Measurements from ENCODE around the gene TRAFD1.

Gene TRAFD1, protein sequence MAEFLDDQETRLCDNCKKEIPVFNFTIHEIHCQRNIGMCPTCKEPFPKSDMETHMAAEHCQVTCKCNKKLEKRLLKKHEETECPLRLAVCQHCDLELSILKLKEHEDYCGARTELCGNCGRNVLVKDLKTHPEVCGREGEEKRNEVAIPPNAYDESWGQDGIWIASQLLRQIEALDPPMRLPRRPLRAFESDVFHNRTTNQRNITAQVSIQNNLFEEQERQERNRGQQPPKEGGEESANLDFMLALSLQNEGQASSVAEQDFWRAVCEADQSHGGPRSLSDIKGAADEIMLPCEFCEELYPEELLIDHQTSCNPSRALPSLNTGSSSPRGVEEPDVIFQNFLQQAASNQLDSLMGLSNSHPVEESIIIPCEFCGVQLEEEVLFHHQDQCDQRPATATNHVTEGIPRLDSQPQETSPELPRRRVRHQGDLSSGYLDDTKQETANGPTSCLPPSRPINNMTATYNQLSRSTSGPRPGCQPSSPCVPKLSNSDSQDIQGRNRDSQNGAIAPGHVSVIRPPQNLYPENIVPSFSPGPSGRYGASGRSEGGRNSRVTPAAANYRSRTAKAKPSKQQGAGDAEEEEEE

GRCh38 chr12:112125250-112125999 lies at the start of gene TRAFD1:
Gene TRAFD1 (plus strand): TSS chr12:112125560. CDS start chr12:112130523, 4,963 bp downstream.
- no peak for TF ChIP-seq ZFP30 (CRISPR knock-in tag; IDR thresholded peaks at IDR 0.05)
- TF ChIP-seq, protein P1, sequence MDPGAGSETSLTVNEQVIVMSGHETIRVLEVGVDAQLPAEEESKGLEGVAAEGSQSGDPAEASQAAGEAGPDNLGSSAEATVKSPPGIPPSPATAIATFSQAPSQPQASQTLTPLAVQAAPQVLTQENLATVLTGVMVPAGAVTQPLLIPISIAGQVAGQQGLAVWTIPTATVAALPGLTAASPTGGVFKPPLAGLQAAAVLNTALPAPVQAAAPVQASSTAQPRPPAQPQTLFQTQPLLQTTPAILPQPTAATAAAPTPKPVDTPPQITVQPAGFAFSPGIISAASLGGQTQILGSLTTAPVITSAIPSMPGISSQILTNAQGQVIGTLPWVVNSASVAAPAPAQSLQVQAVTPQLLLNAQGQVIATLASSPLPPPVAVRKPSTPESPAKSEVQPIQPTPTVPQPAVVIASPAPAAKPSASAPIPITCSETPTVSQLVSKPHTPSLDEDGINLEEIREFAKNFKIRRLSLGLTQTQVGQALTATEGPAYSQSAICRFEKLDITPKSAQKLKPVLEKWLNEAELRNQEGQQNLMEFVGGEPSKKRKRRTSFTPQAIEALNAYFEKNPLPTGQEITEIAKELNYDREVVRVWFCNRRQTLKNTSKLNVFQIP (CRISPR knock-in tag; IDR thresholded peaks at IDR 0.05; ENCODE audit: borderline replicate concordance, low read depth) = no peak
- TF ChIP-seq ESRRG (CRISPR knock-in tag; IDR thresholded peaks at IDR 0.05) = no peak
- TF ChIP-seq PATZ1 (CRISPR knock-in tag; IDR thresholded peaks at IDR 0.05; ENCODE audit: borderline replicate concordance) = no peak; the same call in 1 of the 2 replicates
- no peak for TF ChIP-seq CSRNP3 (CRISPR knock-in tag; IDR thresholded peaks at IDR 0.05)
- no peak for TF ChIP-seq CSDC2 (CRISPR knock-in tag; IDR thresholded peaks at IDR 0.05)
- TF ChIP-seq OSR1 (CRISPR knock-in tag; IDR thresholded peaks at IDR 0.05) = no peak
- no peak for TF ChIP-seq ZNF8 (CRISPR knock-in tag; IDR thresholded peaks at IDR 0.05)
- TF ChIP-seq ZNF70 (CRISPR knock-in tag; IDR thresholded peaks at IDR 0.05) = no peak
- TF ChIP-seq TCF4 (CRISPR knock-in tag; IDR thresholded peaks at IDR 0.05; ENCODE audit: borderline replicate concordance) = no peak
- TF ChIP-seq SNAI2 (CRISPR knock-in tag; IDR thresholded peaks at IDR 0.05) = no peak
- TF ChIP-seq ZC3H10 (CRISPR knock-in tag; IDR thresholded peaks at IDR 0.05) = no peak
- TF ChIP-seq CREB5 (CRISPR knock-in tag; IDR thresholded peaks at IDR 0.05; ENCODE audit: low read depth) = no peak
- no peak for TF ChIP-seq RARB (CRISPR knock-in tag; IDR thresholded peaks at IDR 0.05)
- no peak for TF ChIP-seq ISL1 (CRISPR knock-in tag; IDR thresholded peaks at IDR 0.05)
- TF ChIP-seq PPARA (CRISPR knock-in tag; IDR thresholded peaks at IDR 0.05; ENCODE audit: borderline replicate concordance) = no peak
- ATAC-seq = peak; percentile 100

DNA sequence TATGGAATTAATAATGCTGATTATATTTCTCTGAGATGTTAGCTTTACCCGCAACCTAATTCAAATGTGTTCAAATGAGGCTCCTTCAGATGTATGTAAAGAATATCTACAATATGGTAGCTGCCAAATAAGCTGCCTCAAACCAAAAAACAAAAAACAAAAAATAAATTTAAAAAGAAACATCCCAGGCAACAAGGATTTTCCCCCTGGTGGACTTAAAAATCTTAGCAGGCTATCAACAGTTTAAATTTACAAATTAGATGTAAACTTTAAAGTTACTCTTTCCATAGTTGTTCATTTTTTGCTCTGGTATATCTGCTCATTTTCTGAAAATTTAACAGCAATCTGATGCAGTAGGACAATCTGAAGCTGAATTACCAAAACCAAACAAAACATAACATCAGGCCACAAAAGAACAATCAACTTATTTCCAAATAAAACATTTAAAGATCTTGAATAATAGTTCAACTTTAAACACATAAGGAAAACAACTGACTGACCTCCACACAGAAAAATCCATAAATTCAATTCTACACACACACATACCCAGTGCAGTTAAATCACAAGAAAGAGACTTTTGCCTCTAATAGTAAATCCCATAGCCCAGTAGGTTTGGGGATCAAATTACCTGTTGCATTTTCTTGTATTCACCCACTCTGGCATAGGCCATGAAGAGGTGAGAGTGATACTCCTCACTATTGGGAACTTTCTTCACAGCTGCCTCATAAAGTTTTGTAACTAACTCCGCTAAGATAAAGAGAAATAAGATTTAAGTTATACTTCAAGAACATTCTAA lies 38.1 kb upstream of the TRAFD1 start:
- ATAC-seq = no peak
- TF ChIP-seq PATZ1 (CRISPR knock-in tag; IDR thresholded peaks at IDR 0.05; ENCODE audit: borderline replicate concordance) = no peak
- no peak for TF ChIP-seq BACH2 (CRISPR knock-in tag; IDR thresholded peaks at IDR 0.05; ENCODE audit: borderline replicate concordance)
- TF ChIP-seq SNAI2 (CRISPR knock-in tag; IDR thresholded peaks at IDR 0.05) = no peak
- TF ChIP-seq, protein P1 (CRISPR knock-in tag; IDR thresholded peaks at IDR 0.05; ENCODE audit: borderline replicate concordance, low read depth) = no peak
- no peak for TF ChIP-seq CSRNP3 (CRISPR knock-in tag; IDR thresholded peaks at IDR 0.05)
- TF ChIP-seq ESRRG (CRISPR knock-in tag; IDR thresholded peaks at IDR 0.05) = no peak
- no peak for TF ChIP-seq ZC3H10 (CRISPR knock-in tag; IDR thresholded peaks at IDR 0.05)
- no peak for TF ChIP-seq ZFP3 (CRISPR knock-in tag; IDR thresholded peaks at IDR 0.05)
- no peak for TF ChIP-seq ZNF565 (CRISPR knock-in tag; conservative IDR thresholded peaks at IDR 0.05; ENCODE audit: low read depth)
- no peak for TF ChIP-seq TOX (CRISPR knock-in tag; IDR thresholded peaks at IDR 0.05; ENCODE audit: borderline replicate concordance)
- no peak for TF ChIP-seq TCF4 (CRISPR knock-in tag; IDR thresholded peaks at IDR 0.05; ENCODE audit: borderline replicate concordance)
- no peak for TF ChIP-seq CSDC2 (CRISPR knock-in tag; IDR thresholded peaks at IDR 0.05)
- no peak for TF ChIP-seq RARB (CRISPR knock-in tag; IDR thresholded peaks at IDR 0.05)
- TF ChIP-seq ISL1 (CRISPR knock-in tag; IDR thresholded peaks at IDR 0.05) = no peak
- no peak for TF ChIP-seq OSR1 (CRISPR knock-in tag; IDR thresholded peaks at IDR 0.05)
- TF ChIP-seq GLIS3 (CRISPR knock-in tag; IDR thresholded peaks at IDR 0.05) = no peak
- TF ChIP-seq PPARA (CRISPR knock-in tag; IDR thresholded peaks at IDR 0.05; ENCODE audit: borderline replicate concordance) = no peak
- no peak for TF ChIP-seq CREB5 (CRISPR knock-in tag; IDR thresholded peaks at IDR 0.05; ENCODE audit: low read depth)
